HepG2 (cell line): ENCODE results near the gene TOP2B. TPM values are rescaled to one million over a fixed set of nuclear protein-coding genes. Genes with fewer than 3 reads are reported as not detected.

ENCODE experiments used
- FOXA3 ChIP-seq: IDR thresholded peaks from 2 replicates; pipeline ENCODE4 v1.6.1; 2016; ENCODE audit warnings: missing genetic modification reagents, missing compliant biosample characterization
- FOXP1 ChIP-seq, 2 experiments: fragments of 450-650 bp in 1 of 2; IDR thresholded peaks; 2 replicates each; pipeline ENCODE4 v1.6.1; 2017 to 2018; ENCODE audit warnings: antibody characterized with exemption in 1 of 2
- GZF1 ChIP-seq: sonication (generic); formaldehyde crosslinking; IDR thresholded peaks from 2 replicates; pipeline ENCODE4 v1.5.1; 2020; ENCODE audit warnings: mild to moderate bottlenecking, missing genetic modification reagents
- HMGXB4 ChIP-seq, 2 experiments: sonication (generic) in 1 of 2; formaldehyde crosslinking in 1 of 2; IDR thresholded peaks; 2 replicates each; pipeline versions ENCODE4 v1.4.0 to v1.6.1; 2018 to 2020; ENCODE audit warnings: missing genetic modification reagents in 2 of 2, borderline replicate concordance in 1 of 2, low read depth in 1 of 2, mild to moderate bottlenecking in 1 of 2, missing biosample characterization in 1 of 2
- HNF4A ChIP-seq: sonication (generic); formaldehyde crosslinking; IDR thresholded peaks from 2 replicates; pipeline ENCODE4 v1.4.0; 2020; ENCODE audit warnings: missing genetic modification reagents
- HNF4G ChIP-seq, 2 experiments: sonication (generic) in 1 of 2; formaldehyde crosslinking in 1 of 2; IDR thresholded peaks; 2 replicates each; pipeline versions ENCODE4 v1.4.0 to v1.6.1; 2011 to 2020; ENCODE audit warnings: borderline replicate concordance in 2 of 2, low read depth in 2 of 2, mild to moderate bottlenecking in 2 of 2, low read length in 1 of 2, missing genetic modification reagents in 1 of 2, moderate library complexity in 1 of 2
- HNRNPLL ChIP-seq: fragments of 200-400 bp; formaldehyde crosslinking; IDR thresholded peaks from 2 replicates; pipeline ENCODE4 v1.6.1; 2017; ENCODE audit warnings: mild to moderate bottlenecking, low read depth, low read length; ENCODE audit not compliant: poor library complexity, severe bottlenecking
- LBX2 ChIP-seq: sonication (generic); formaldehyde crosslinking; IDR thresholded peaks from 2 replicates; pipeline ENCODE4 v1.5.0; 2020; ENCODE audit warnings: missing genetic modification reagents, mild to moderate bottlenecking, borderline replicate concordance
- REPIN1 ChIP-seq: sonication (generic); formaldehyde crosslinking; IDR thresholded peaks from 2 replicates; pipeline ENCODE4 v1.8.0; 2022; ENCODE audit warnings: missing genetic modification reagents, low read depth, mild to moderate bottlenecking, borderline replicate concordance
- RXRA ChIP-seq: sonication (generic); formaldehyde crosslinking; IDR thresholded peaks from 2 replicates; pipeline ENCODE4 v1.5.1; 2020; ENCODE audit warnings: missing genetic modification reagents
- SIN3A ChIP-seq: IDR thresholded peaks from 2 replicates; pipeline ENCODE4 v1.6.1; 2011; ENCODE audit warnings: low read depth, mild to moderate bottlenecking, control low read depth, low read length, borderline replicate concordance
- THAP11 ChIP-seq: IDR thresholded peaks from 2 replicates; pipeline ENCODE4 v1.6.1; 2016; ENCODE audit warnings: missing biosample characterization, missing genetic modification reagents
- ZBTB2 ChIP-seq: sonication (generic); formaldehyde crosslinking; IDR thresholded peaks from 2 replicates; pipeline ENCODE4 v1.8.0; 2022; ENCODE audit warnings: low read depth, missing genetic modification reagents
- ZFY ChIP-seq: sonication (generic); formaldehyde crosslinking; IDR thresholded peaks from 2 replicates; pipeline ENCODE4 v1.4.0; 2020; ENCODE audit warnings: missing genetic modification reagents
- ZNF350 ChIP-seq: sonication (generic); formaldehyde crosslinking; IDR thresholded peaks from 2 replicates; pipeline ENCODE4 v1.4.0; 2020; ENCODE audit warnings: mild to moderate bottlenecking, low read depth, missing genetic modification reagents, borderline replicate concordance
- ZNF773 ChIP-seq: sonication (generic); formaldehyde crosslinking; IDR thresholded peaks from 2 replicates; pipeline ENCODE4 v1.4.0; 2020; ENCODE audit warnings: missing genetic modification reagents, borderline replicate concordance
- ZNF790 ChIP-seq: sonication (generic); formaldehyde crosslinking; IDR thresholded peaks from 2 replicates; pipeline ENCODE4 v1.8.0; 2022; ENCODE audit warnings: missing genetic modification reagents, mild to moderate bottlenecking, borderline replicate concordance
- polyA plus RNA-seq, 8 experiments: library from polyadenylated mRNA; depleted of rRNA in 3 of 8; stranded (reverse) in 7 of 8; unstranded in 1 of 8; fragments of >200 nt; fragmentation: Illumina TruSeq in 4 of 8; extraction: Trizol in 4 of 8; gene quantifications; 2 replicates each; pipeline versions ENCODE4 v1.2.1 to v1.2.3, GENCODE V29; 2011 to 2016; ENCODE audit warnings: low read depth in 4 of 8, missing spikeins in 1 of 8, mixed read lengths in 1 of 8; ENCODE audit not compliant: insufficient read depth in 1 of 8
- total RNA-seq, 5 experiments: library from RNA; depleted of rRNA; stranded (reverse); fragments of >200 nt; fragmentation: Illumina TruSeq; extraction: Trizol; gene quantifications; 2 replicates each; pipeline ENCODE4 v1.2.3, GENCODE V29; 2016; ENCODE audit warnings: low read depth in 1 of 5
- TF ChIP-seq, protein P1 (sequence below): sonication (generic); formaldehyde crosslinking; IDR thresholded peaks from 2 replicates; pipeline ENCODE4 v1.4.0; 2020; ENCODE audit warnings: mild to moderate bottlenecking, missing genetic modification reagents
- TF ChIP-seq, protein P2 (sequence below): IDR thresholded peaks from 2 replicates; pipeline ENCODE4 v1.6.1; 2016

Gene TOP2B
- total and polyA plus RNA-seq, 2 of the 13 experiments (the other 11 are each of a cell fraction or from before 2014, with no cell fraction given) = 27.6 to 88.1 TPM

- TF ChIP-seq HNF4A (no peak), FOXA3 (no peak), FOXP1 (IDR thresholded peaks at IDR 0.05) (no peak), FOXP1 (CRISPR knock-in tag; IDR thresholded peaks at IDR 0.05) (no peak), SIN3A (peak; percentile 3; the same call in 1 of the 2 replicates), ZNF790 (CRISPR knock-in tag) (no peak), RXRA (CRISPR knock-in tag) (no peak), ZNF773 (CRISPR knock-in tag) (no peak), HNF4G (IDR thresholded peaks at IDR 0.05; ENCODE audit: borderline replicate concordance, low read depth, low read length) (no peak), HNF4G (CRISPR knock-in tag; IDR thresholded peaks at IDR 0.05; ENCODE audit: borderline replicate concordance, low read depth) (no peak), HMGXB4 (CRISPR knock-in tag; IDR thresholded peaks at IDR 0.05; ENCODE audit: borderline replicate concordance in 1 of 2, low read depth in 1 of 2) (peak; percentile 4 to 13; a peak in 2 of 4 replicates), ZFY (CRISPR knock-in tag) (peak; percentile 97), THAP11 (CRISPR knock-in tag) (no peak), REPIN1 (no peak), HNRNPLL (no peak), GZF1 (0 out of 2 replicates have a peak, but pooled peaks have one; percentile 32), ZBTB2 (CRISPR knock-in tag) (peak; percentile 36; the same call in 1 of the 2 replicates), LBX2 (CRISPR knock-in tag) (no peak), ZNF350 (CRISPR knock-in tag) (no peak)
- TF ChIP-seq, protein P1, sequence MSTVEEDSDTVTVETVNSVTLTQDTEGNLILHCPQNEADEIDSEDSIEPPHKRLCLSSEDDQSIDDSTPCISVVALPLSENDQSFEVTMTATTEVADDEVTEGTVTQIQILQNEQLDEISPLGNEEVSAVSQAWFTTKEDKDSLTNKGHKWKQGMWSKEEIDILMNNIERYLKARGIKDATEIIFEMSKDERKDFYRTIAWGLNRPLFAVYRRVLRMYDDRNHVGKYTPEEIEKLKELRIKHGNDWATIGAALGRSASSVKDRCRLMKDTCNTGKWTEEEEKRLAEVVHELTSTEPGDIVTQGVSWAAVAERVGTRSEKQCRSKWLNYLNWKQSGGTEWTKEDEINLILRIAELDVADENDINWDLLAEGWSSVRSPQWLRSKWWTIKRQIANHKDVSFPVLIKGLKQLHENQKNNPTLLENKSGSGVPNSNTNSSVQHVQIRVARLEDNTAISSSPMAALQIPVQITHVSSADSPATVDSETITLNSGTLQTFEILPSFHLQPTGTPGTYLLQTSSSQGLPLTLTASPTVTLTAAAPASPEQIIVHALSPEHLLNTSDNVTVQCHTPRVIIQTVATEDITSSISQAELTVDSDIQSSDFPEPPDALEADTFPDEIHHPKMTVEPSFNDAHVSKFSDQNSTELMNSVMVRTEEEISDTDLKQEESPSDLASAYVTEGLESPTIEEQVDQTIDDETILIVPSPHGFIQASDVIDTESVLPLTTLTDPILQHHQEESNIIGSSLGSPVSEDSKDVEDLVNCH (CRISPR knock-in tag) = no peak
- TF ChIP-seq, protein P2, sequence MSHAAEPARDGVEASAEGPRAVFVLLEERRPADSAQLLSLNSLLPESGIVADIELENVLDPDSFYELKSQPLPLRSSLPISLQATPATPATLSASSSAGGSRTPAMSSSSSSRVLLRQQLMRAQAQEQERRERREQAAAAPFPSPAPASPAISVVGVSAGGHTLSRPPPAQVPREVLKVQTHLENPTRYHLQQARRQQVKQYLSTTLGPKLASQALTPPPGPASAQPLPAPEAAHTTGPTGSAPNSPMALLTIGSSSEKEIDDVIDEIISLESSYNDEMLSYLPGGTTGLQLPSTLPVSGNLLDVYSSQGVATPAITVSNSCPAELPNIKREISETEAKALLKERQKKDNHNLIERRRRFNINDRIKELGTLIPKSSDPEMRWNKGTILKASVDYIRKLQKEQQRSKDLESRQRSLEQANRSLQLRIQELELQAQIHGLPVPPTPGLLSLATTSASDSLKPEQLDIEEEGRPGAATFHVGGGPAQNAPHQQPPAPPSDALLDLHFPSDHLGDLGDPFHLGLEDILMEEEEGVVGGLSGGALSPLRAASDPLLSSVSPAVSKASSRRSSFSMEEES = no peak
Measured at GRCh38 chr3:25663869-25664811, 567 bp downstream of the TOP2B start (continued).
